DND-41 (cell line): ENCODE results near the gene EIF3J.

Experiments
- EZH2 ChIP-seq: IDR thresholded peaks from 3 replicates; pipeline ENCODE4 v1.6.1; 2012; ENCODE audit warnings: borderline replicate concordance, low read depth, mild to moderate bottlenecking, moderate library complexity, low read length, inconsistent platforms; ENCODE audit not compliant: severe bottlenecking
- TF ChIP-seq, protein P1 (sequence below): IDR thresholded peaks from 2 replicates; pipeline ENCODE4 v1.5.1; 2012; ENCODE audit warnings: borderline replicate concordance, low read length, moderate library complexity, mild to moderate bottlenecking; ENCODE audit not compliant: poor library complexity, severe bottlenecking; ENCODE audit errors: extremely low read depth

GRCh38 chr15:44542596-44542995 lies 5.6 kb downstream of the EIF3J start:
- TF ChIP-seq, protein P1, sequence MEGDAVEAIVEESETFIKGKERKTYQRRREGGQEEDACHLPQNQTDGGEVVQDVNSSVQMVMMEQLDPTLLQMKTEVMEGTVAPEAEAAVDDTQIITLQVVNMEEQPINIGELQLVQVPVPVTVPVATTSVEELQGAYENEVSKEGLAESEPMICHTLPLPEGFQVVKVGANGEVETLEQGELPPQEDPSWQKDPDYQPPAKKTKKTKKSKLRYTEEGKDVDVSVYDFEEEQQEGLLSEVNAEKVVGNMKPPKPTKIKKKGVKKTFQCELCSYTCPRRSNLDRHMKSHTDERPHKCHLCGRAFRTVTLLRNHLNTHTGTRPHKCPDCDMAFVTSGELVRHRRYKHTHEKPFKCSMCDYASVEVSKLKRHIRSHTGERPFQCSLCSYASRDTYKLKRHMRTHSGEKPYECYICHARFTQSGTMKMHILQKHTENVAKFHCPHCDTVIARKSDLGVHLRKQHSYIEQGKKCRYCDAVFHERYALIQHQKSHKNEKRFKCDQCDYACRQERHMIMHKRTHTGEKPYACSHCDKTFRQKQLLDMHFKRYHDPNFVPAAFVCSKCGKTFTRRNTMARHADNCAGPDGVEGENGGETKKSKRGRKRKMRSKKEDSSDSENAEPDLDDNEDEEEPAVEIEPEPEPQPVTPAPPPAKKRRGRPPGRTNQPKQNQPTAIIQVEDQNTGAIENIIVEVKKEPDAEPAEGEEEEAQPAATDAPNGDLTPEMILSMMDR = no peak
- TF ChIP-seq EZH2 = no peak
